T1000 (cell line): Measurements from ENCODE around the gene PAK2.
"Not testable (repeated sequence)": the region's sequence is repeated elsewhere in the genome, so short reads cannot be mapped to it uniquely, and the experiment has no call there.

ENCODE experiments used
- DNase-seq: peaks from one replicate; lab custom pipeline; 2025; ENCODE audit warnings: mixed read lengths; lab: John Stamatoyannopoulos, UW

The PAK2 gene

DNA sequence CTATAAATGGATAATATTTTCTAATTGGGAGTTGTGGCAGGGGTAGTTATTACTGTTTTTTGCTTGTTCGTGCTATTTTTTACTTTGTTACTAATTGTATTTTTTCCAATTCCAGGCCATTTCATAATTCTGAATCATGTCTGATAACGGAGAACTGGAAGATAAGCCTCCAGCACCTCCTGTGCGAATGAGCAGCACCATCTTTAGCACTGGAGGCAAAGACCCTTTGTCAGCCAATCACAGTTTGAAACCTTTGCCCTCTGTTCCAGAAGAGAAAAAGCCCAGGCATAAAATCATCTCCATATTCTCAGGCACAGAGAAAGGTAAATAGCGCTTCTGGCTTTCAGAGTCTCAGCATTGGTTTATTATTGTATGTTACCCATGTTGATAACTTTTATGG is 42.9 kb downstream of the PAK2 start:
- DNase-seq: no peak

DNA sequence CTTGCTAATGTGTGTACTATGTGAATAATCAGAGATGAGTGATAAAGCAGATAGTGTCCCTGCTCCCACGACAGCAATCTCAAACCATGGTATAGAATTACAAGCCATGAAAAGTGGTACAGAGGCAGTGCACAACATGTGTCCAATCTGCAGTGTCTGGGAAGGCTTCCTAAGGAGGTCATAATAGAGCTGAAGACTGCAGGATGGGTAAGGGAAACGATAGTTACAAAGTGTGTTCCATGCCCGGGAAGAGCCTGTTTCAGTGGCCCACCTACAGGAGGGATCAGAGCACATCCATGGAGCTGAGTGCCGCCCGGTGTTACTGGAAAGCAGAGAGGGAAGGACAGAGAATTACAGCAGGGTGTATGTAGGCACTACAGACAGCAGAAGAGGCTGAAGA is 48.9 kb downstream of the PAK2 start:
- DNase-seq: no peak

DNA sequence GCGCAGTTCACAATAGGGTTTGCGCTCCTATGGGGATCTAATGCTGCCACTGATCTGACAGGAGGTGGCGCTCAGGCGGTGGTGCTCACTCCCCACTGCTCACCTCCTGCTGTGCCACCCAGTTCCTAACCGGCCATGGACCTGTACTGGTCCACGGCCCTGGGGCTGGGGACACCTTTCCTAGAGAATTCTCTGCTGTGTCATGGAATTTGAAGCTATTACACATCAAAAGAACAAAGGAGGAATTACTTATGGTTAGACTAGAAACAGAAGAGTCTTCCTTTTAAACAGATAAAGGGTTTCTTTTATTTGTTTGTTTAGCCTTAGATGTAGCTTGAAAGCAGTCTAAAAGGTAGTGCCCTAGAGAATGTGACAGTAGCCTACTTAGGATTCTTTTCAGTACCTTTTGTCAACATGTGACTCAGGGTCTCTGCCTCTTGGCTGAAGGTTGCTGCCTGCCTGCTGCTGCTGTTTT is 50.3 kb downstream of the PAK2 start:
- DNase-seq: no peak

DNA sequence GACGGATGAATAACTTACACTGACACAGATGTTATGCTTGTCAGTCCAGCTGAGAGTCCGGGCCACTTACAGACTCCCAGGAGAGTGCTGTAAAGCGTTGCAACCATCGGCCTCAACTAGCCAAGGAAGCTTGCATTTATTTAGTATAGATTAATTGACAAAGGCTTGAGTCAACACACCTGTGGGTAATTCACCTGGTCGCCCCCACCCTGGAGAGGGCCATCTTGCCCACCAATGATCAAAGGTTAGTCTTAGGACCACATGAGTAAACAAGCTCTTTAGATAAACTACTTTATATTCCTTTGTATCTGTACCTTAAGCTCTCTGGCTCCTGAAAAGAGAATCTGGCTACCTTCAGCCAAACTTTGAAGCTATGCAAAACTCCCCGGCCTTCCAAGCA is 51.0 kb downstream of the PAK2 start:
- DNase-seq: no peak

DNA sequence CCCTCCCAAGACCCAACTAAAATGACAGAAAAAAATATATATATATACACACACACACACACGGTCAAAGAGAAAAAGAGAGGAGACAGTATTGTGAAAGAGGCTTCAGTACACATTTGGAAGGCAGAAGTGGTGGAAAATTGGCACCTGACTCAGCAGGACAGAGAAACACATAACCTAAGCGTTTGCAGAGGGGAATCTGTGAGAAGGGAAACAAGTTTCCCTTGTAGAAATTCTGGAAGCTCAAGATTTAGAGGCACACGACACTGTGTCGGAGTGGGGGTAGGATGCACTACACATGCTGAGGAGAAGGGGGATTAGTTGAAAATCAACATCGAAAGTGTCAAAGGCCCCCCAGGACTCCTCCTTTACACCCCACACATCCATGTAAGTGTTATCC is 53.1 kb downstream of the PAK2 start:
- DNase-seq: no peak

DNA sequence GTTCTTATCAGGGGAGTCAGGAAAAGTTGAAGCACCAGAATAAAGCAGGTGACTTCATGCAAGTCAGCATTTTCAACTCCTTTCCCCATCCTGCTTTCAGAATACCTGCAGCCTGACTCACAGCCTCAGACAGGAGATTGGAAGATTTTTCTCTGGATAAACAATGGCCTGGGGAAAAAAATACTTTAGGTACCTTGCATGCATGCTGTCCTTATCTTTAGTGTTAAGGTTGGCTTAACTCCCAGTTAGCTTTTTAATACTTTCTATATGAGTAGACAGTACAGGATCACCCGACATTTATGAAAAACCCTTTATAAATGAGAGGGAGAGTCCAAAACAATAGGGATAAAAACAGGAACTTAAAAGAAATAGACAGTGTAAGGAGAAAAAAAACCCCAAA is 53.6 kb downstream of the PAK2 start:
- no peak for DNase-seq

DNA sequence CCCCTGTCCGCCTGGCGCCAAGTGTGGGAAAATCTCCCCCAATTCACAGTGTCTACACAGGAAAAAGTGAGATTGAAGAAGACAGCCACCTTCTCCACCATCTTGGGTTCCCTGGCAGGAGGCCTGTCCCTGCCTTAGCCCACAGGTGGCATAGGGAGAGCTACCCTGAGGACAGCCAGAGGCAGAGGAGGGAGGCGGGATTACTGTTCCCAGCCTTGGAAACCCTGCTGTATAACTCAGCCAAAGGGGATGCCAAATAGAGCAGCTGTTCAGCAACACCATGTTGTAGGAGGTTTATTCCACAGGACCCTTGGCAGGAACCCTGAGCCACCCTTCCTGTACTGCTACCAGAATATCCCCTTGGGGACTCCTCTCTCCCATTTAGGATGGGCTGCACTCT is 54.8 kb downstream of the PAK2 start:
- no peak for DNase-seq

DNA sequence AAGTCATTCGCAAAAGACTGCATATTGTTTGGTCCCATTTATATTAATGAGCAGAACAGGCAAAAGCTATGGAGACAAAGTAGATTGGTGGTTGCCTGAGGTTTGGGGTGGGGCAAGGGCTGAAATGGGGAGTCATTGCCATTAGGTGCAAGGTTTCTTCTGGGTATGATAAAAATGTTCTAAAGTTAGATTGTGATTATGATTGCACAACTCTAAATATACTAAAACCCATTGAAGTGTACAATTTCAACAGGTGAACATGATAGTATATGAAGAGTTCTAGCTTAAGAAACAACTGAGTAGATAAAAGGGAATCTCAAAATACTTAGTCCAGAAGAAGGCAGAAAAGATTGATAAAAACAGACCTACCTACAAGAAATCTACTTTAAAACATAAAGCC is 56.7 kb downstream of the PAK2 start:
- no peak for DNase-seq

DNA sequence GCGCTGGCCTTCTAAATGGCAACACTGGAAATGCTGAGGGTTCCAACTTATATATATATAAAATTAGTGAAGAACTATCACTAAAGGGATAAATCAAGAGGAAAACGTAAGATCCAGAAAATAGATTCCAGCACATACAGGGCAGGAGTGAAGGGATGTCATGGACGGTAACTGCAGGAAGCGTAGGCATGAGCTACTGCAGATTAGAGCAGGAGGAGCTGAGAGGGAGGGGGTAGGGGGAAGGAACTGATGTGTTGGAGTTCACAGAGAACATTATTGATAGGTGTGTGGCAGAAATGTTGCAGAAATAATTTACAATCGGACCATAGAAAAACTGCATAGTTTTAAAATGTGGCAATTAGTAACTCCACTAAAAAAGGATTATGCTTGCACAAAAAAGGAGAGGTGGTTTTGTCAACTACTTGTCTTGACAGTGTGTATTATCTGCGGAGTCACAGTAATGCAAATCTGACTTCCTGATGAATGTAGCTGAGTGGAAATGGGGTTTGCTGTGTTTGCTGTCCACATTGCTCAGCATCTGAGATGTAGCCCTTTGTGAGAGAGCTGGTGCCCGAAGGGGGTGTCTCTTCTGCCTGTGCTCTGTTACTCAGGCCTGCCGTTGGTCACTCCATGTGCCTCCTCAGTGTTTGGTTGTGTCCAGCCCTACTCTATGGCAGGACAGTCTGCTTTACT is 61.2 kb downstream of the PAK2 start:
- DNase-seq: no peak

DNA sequence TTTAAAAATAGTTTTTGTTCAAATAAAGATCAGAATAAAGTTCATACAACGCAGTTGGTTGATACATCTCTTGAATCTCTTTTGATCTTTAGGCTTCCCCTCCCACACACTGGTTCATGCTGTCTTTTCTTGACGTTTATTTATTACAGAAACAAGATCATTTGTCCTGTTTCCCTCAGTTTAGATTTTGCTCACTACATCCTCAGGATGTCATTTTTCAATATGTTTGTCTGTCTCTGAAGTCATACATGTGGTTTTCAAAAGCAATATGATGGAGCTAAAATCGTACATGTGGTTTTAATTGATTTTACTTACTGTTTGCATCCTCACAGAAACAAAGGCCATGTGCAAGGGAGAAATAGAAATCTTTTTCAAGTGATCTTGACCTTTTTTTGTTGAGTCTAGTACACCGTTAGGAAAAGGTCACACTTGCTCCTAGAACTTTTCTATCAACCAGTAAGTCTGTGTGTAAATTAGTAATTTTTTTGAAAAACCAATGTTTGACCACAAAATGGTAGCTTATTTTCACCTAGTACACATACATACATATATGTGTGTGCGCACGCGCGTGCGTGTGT is 64.3 kb downstream of the PAK2 start:
- DNase-seq: no peak

DNA sequence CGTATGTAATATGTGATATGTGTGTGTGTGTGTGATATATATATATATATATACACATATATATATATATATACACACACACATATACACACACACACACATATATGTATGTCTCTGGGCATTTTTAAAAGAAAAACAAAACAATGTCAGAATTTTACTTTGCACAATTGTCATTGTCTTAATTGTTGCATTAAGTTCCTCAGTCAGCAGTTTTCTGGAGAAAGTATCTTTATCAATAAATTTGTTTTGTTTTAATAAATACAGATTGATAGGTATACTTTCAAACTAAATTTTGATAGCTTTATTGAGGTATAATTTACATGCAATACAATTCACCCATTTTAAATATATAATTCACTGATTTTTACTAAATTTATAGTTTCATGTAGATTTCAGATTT is 65.1 kb downstream of the PAK2 start:
- no peak for DNase-seq

DNA sequence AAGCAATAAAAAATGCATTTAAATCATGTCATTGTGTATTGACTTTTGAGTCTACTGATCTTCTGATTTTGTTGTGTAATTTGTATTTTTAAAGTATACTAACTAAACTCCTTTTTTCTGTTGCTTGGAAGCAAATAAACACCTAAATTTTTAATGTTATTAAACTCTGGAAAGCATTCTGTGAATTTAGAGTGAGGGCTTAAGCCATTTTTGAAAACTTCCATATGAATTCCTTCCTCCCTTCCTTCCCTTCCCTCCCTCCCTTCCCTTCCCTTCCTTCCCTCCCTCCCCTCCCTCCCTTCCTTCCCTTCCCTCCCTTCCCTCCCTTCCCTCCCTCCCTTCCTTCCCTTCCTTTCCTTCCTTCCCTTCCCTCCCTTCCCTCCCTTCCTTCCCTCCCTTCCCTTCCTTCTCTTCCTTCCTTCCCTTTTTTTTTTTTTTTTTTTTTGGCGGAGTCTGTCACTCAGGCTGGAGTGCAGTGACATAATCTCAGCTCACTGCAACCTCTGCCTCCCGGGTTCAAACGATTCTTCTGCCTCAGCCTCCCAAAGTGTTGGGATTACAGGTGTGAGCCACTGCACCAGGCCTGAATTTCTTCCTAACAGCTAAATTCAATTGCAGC is 71.4 kb downstream of the PAK2 start:
- no peak for DNase-seq

DNA sequence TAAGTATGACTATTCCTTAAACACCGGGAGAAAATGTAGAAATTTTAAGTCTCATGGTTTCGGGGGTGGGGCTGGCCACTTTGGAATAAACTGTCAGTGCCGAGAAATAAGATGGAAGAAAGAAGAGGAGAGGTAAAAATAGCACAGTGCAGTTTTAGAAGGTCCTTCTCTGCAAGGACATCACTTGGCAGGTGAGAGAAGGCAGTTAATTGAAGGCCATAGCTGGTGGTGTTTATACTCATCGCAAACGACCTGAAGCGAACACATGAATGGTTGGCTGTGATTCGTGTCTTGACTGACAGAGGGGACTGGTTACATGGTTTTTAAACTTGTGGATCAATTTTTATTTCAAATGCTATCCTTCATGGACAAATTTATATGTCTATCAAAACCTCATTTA is 73.2 kb downstream of the PAK2 start:
- no peak for DNase-seq

DNA sequence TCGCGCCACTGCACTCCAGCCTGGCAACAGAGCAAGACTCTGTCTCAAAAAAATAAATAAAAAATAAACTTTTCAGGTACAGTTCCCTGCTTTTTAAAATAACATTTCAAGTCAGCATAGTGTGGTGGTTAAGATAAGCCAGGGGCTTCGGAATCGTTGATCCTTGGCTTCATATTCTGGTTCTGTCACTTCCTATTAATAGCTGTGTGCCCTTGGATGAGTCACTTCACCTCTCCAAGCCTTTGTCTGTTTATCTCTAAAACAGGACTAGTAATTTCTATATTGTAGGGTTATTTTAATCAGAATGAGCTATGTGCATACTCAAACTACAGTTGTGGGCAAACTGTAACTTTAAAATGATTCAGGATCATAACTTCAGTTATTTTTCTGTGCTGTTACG is 74.2 kb downstream of the PAK2 start:
- no peak for DNase-seq

DNA sequence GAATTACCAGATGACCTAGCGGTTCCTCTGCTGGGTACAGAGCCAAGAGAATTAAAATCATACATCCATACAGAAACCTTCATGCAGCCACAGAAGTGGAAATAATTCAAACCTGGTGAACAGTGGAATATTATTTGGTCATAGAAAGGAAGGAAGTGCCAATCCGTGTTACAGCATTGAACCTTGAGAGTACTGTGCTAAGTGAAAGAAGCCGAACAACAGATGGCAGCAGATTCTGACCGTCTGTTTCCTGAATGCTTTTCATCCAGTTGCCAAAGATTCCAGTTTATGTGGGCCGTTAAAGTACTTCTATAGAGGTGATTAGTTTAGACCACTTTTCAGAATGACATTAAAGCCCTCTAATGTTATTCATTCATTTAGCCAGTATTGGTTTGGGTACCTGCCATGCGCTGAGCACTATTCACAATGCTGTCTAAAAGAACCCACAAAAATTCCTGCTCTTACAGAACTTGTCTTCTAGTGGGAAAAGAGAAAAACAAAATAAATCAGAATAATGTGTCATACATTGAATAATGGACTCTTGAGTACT is 82.2 kb downstream of the PAK2 start:
- DNase-seq: no peak

DNA sequence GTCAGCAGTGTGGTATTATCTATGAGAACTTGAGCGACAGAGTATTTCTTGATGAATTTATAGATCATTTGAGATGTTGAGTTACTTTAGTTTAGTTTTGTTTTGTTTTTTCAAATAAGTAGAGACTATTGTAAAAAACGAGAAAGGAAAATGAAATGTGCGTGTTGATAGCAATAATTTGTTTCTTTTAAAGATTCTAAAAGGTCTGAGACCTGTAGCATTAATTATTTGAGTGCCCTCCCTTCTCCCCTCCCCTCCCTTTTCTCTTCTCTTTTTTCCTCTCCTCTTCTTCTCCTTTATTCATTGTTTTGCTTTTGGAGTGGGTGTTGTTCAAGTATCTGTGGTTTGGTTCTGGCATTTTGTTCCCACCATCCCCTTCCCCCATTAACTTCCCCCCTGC is 90.0 kb downstream of the PAK2 start:
- DNase-seq: not testable (repeated sequence)

DNA sequence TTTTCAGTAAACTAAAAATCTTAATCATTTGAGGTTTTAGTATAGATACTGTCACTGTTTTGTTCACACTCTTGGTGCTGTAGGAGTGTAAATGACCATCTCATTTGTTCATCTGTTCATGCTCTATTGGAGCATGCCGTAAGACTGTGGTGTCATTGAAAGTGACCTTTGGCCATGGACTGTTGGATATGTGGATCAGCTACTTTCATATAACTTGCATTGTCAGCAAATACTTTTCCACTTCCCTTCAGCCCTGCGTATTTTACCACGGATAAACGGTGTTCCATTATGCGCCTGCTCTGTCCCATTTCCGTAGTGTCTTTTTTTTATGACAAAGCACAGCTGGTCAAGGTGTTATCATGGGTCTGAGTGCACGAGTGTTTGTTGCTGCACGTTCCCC is 95.4 kb downstream of the PAK2 start:
- DNase-seq: no peak

DNA sequence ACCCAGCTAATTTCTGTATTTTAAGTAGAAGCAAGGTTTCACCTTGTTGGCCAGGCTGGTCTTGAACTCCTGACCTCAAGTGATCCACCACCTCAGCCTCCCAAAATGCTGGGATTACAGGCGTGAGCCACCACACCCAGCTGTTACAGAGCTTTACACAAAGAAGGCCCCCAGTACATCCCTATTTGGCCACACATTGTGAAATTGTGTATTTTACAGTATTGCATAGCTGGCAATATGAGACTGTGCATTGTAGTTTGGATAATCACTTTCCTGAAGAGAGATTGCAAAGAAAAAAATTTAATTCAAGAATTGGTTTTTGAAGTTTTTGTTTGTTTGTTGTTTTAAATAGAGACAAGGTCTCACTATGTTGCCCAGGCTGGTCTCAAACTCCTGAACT is 97.0 kb downstream of the PAK2 start:
- DNase-seq: not testable (repeated sequence)

DNA sequence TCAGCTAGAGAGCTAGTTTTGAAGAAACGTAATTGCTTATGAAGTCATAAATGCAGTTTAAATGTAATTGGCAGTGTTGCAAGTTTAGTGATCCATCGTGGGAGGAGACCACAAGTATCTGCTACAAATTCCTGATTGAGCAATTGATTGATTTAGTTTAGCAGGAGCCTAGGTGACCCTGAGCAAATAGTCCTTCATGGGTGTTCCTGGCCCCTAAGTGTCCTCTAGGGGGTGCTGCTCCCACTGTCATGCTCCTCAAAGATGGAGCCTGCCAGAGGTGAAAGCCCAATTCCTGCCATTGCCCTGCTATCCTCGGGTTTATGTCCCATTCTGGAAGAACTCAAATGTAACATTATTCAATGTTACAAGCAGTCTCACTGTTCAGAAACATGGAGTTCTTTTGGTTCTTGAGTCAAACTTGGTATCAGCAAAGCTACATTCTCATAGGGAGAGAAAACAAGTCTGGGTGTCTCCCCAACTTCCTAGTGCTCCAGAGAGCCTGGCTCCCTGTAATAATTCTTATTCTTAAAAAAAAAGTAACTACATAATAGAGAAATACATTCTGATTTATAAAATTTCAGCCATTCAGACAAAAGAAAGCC is 98.3 kb downstream of the PAK2 start:
- no peak for DNase-seq

DNA sequence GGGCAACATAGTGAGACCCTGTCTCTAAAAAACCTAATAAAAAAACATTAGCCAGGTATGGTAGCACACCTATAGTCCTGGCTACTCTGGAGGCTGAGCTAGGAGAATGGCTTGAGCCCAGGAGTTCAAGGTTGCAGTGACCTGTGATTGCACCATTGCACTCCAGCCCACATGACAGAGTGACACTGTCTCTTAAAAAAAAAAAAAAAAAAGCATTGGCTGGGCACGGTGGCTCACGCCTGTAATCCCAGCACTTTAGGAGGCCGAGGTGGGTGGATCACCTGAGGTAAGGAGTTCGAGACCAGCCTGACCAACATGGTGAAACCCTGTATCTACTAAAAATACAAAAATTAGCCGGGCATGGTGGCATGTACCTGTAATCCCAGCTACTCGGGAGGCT is 99.7 kb downstream of the PAK2 start:
- DNase-seq: not testable (repeated sequence)

DNA sequence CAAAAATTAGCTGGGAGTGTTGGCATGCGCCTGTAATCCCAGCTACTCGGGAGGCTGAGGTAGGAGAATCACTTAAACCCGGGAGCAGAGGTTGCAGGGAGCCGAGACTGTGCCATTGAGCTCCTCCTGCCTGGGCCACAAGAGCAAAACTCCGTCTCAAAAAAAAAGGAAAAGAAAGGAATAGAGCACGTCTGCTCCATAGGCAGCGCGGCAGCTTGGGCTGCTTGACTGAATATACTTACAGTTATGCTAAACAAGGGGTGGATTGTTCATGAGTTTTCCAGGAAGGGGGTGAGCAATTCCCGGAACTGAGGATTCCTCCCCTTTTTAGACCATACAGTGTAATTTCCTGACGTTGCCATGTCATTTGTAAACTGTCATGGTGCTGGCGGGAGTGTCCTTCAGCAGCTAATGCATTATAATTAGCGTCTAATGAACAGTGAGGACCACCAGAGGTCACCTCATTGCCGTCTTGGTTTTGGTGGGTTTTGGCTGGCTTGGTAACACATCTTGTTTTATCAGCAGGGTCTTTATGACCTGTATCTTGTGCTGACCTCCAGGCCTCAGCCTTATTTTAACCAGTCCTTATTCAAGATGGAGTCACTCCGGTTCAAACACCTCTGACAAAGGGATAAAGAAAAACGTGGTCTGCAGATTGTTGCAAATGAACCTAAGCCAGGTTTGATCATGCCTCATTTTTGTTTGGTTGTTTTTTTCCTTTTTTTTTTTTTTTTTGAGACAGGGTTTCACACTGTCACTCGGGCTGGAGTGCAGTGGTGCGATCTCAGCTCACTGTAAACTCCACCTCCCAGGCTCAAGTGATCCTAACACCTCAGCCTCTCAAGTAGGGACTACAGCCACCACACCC is 103.1 kb downstream of the PAK2 start:
- no peak for DNase-seq
